ENCODE results near the gene FAXDC2.

FAXDC2 gene

GRCh38 chr5:154797762-154798161 lies 52.6 kb downstream of the FAXDC2 start:
- H3K14ac ChIP-seq (ENCODE audit: low read length), result no peak overlapping the region
- H2BK120ac ChIP-seq (ENCODE audit: insufficient read depth, low read length, poor library complexity), result no peak overlapping the region
- H4K91ac ChIP-seq (ENCODE audit: low read depth, low read length), result no peak overlapping the region
- H3K4me1 ChIP-seq (ENCODE audit: control insufficient read depth in 1 of 2, insufficient read depth in 2 of 2, low read length in 2 of 2), result peaks cover 11 to 15% of the 10 kb centered on the region in 2 experiments
- no peak overlapping the region for H3K23ac ChIP-seq (ENCODE audit: low read length)
- no peak overlapping the region for H2AFZ ChIP-seq (ENCODE audit: insufficient read depth, low read length, poor library complexity)
- no peak overlapping the region for H3K4ac ChIP-seq (ENCODE audit: low read depth, low read length)
- no peak overlapping the region for H3K27ac ChIP-seq (ENCODE audit: low read depth, low read length)
- H2BK12ac ChIP-seq (ENCODE audit: low read length), result no peak overlapping the region
- no peak for DNase-seq
- H3K4me3 ChIP-seq (ENCODE audit: low read depth, low read length), result no peak overlapping the region
- H3K4me2 ChIP-seq (ENCODE audit: low read length), result no peak overlapping the region
- H4K8ac ChIP-seq (ENCODE audit: low read depth, low read length), result no peak overlapping the region
- H3K79me2 ChIP-seq (ENCODE audit: control insufficient read depth, insufficient read depth, low read length, poor library complexity), result no peaks in the 10 kb centered on the region
- H3K27me3 ChIP-seq (ENCODE audit: insufficient read depth, low read length), result no peaks in the 10 kb centered on the region
- H3K36me3 ChIP-seq (ENCODE audit: control insufficient read depth in 1 of 2, insufficient read depth in 2 of 2, low read length in 2 of 2), result peaks cover 28 to 54% of the 10 kb centered on the region in 2 experiments
- H3K18ac ChIP-seq (ENCODE audit: low read length), result no peak overlapping the region
- H2AK5ac ChIP-seq (ENCODE audit: low read length), result no peak overlapping the region
- H3K79me1 ChIP-seq (ENCODE audit: low read length), result peaks cover 2% of the 10 kb centered on the region
- no peak overlapping the region for H3K9ac ChIP-seq (ENCODE audit: low read length)
- no peaks in the 10 kb centered on the region for H3K9me3 ChIP-seq (ENCODE audit: insufficient read depth, low read depth, low read length)
- no peak overlapping the region for H4K12ac ChIP-seq (ENCODE audit: low read depth, low read length)
- H2BK5ac ChIP-seq (ENCODE audit: low read depth, low read length, poor library complexity), result no peak overlapping the region
- no CpG with 5 or more reads among the region's 4 CpGs for WGBS (ENCODE audit: extremely low coverage, insufficient coverage, insufficient read length)

- Histone ChIP-seq H3K9me3 (ENCODE audit: insufficient read depth, low read depth, low read length) (no peaks in the 10 kb centered on the region), H3K4ac (ENCODE audit: low read depth, low read length) (no peak overlapping the region), H4K8ac (ENCODE audit: low read depth, low read length) (no peak overlapping the region), H3K18ac (ENCODE audit: low read length) (peak overlapping the region; percentile 11), H2BK5ac (ENCODE audit: low read depth, low read length, poor library complexity) (no peak overlapping the region), H3K27me3 (ENCODE audit: insufficient read depth, low read length) (no peaks in the 10 kb centered on the region), H2AFZ (ENCODE audit: insufficient read depth, low read length, poor library complexity) (no peak overlapping the region), H3K36me3 (ENCODE audit: control insufficient read depth in 1 of 2, insufficient read depth in 2 of 2, low read length in 2 of 2) (peaks cover 34 to 54% of the 10 kb centered on the region in 2 experiments), H3K4me1 (ENCODE audit: control insufficient read depth in 1 of 2, insufficient read depth in 2 of 2, low read length in 2 of 2) (peaks cover 11 to 15% of the 10 kb centered on the region in 2 experiments), H4K91ac (ENCODE audit: low read depth, low read length) (no peak overlapping the region), H2AK5ac (ENCODE audit: low read length) (no peak overlapping the region), H2BK12ac (ENCODE audit: low read length) (no peak overlapping the region), H3K79me2 (ENCODE audit: control insufficient read depth, insufficient read depth, low read length, poor library complexity) (no peaks in the 10 kb centered on the region), H3K79me1 (ENCODE audit: low read length) (peaks cover 2% of the 10 kb centered on the region), H3K23ac (ENCODE audit: low read length) (no peak overlapping the region), H3K14ac (ENCODE audit: low read length) (no peak overlapping the region), H3K9ac (ENCODE audit: low read length) (no peak overlapping the region), H4K12ac (ENCODE audit: low read depth, low read length) (no peak overlapping the region), H3K4me3 (ENCODE audit: low read depth, low read length) (no peak overlapping the region), H3K4me2 (ENCODE audit: low read length) (no peak overlapping the region), H3K27ac (ENCODE audit: low read depth, low read length) (no peak overlapping the region), H2BK120ac (ENCODE audit: insufficient read depth, low read length, poor library complexity) (no peak overlapping the region)
- WGBS (ENCODE audit: extremely low coverage, insufficient coverage, insufficient read length), result no CpG with 5 or more reads among the region's 3 CpGs
- no peak for DNase-seq
These were observed 55.2 kb downstream of the FAXDC2 start for GRCh38 chr5:154795235-154795596.

- no peak overlapping the region for H3K4ac ChIP-seq (ENCODE audit: low read depth, low read length)
- no peak overlapping the region for H3K9ac ChIP-seq (ENCODE audit: low read length)
- no peak overlapping the region for H4K91ac ChIP-seq (ENCODE audit: low read depth, low read length)
- no peak overlapping the region for H3K4me2 ChIP-seq (ENCODE audit: low read length)
- H3K27ac ChIP-seq (ENCODE audit: low read depth, low read length), result peak overlapping the region; percentile 7
- H3K4me1 ChIP-seq (ENCODE audit: control insufficient read depth in 1 of 2, insufficient read depth in 2 of 2, low read length in 2 of 2), result peaks cover 11 to 15% of the 10 kb centered on the region in 2 experiments
- H3K36me3 ChIP-seq (ENCODE audit: control insufficient read depth in 1 of 2, insufficient read depth in 2 of 2, low read length in 2 of 2), result peaks cover 33 to 52% of the 10 kb centered on the region in 2 experiments
- H2AFZ ChIP-seq (ENCODE audit: insufficient read depth, low read length, poor library complexity), result no peak overlapping the region
- H3K79me1 ChIP-seq (ENCODE audit: low read length), result peaks cover 2% of the 10 kb centered on the region
- H3K18ac ChIP-seq (ENCODE audit: low read length), result peak overlapping the region; percentile 11
- H4K12ac ChIP-seq (ENCODE audit: low read depth, low read length), result no peak overlapping the region
- H3K79me2 ChIP-seq (ENCODE audit: control insufficient read depth, insufficient read depth, low read length, poor library complexity), result no peaks in the 10 kb centered on the region
- no peak overlapping the region for H2BK5ac ChIP-seq (ENCODE audit: low read depth, low read length, poor library complexity)
- H3K27me3 ChIP-seq (ENCODE audit: insufficient read depth, low read length), result no peaks in the 10 kb centered on the region
- no peaks in the 10 kb centered on the region for H3K9me3 ChIP-seq (ENCODE audit: insufficient read depth, low read depth, low read length)
- WGBS (ENCODE audit: extremely low coverage, insufficient coverage, insufficient read length), result no CpG with 5 or more reads among the region's 7 CpGs
- H2AK5ac ChIP-seq (ENCODE audit: low read length), result no peak overlapping the region
- peak; percentile 25 to 72 for DNase-seq
- no peak overlapping the region for H3K4me3 ChIP-seq (ENCODE audit: low read depth, low read length)
- no peak overlapping the region for H4K8ac ChIP-seq (ENCODE audit: low read depth, low read length)
- H2BK120ac ChIP-seq (ENCODE audit: insufficient read depth, low read length, poor library complexity), result no peak overlapping the region
- H3K23ac ChIP-seq (ENCODE audit: low read length), result no peak overlapping the region
- no peak overlapping the region for H3K14ac ChIP-seq (ENCODE audit: low read length)
- H2BK12ac ChIP-seq (ENCODE audit: low read length), result no peak overlapping the region
These were observed 55.7 kb downstream of the FAXDC2 start for GRCh38 chr5:154794525-154795234.

- no peaks in the 10 kb centered on the region for H3K79me2 ChIP-seq (ENCODE audit: control insufficient read depth, insufficient read depth, low read length, poor library complexity)
- no peak overlapping the region for H2BK12ac ChIP-seq (ENCODE audit: low read length)
- H2AFZ ChIP-seq (ENCODE audit: insufficient read depth, low read length, poor library complexity), result no peak overlapping the region
- H3K23ac ChIP-seq (ENCODE audit: low read length), result no peak overlapping the region
- H3K4ac ChIP-seq (ENCODE audit: low read depth, low read length), result peak overlapping the region; percentile 3
- no peak overlapping the region for H3K4me3 ChIP-seq (ENCODE audit: low read depth, low read length)
- no peak overlapping the region for H4K12ac ChIP-seq (ENCODE audit: low read depth, low read length)
- peak; percentile 33 to 58 for DNase-seq
- H2BK5ac ChIP-seq (ENCODE audit: low read depth, low read length, poor library complexity), result no peak overlapping the region
- no peak overlapping the region for H4K91ac ChIP-seq (ENCODE audit: low read depth, low read length)
- peak overlapping the region; percentile 8 for H2BK120ac ChIP-seq (ENCODE audit: insufficient read depth, low read length, poor library complexity)
- H3K14ac ChIP-seq (ENCODE audit: low read length), result peak overlapping the region; percentile 58
- peaks cover 11 to 15% of the 10 kb centered on the region in 2 experiments for H3K4me1 ChIP-seq (ENCODE audit: control insufficient read depth in 1 of 2, insufficient read depth in 2 of 2, low read length in 2 of 2)
- no peak overlapping the region for H3K9ac ChIP-seq (ENCODE audit: low read length)
- H3K79me1 ChIP-seq (ENCODE audit: low read length), result peaks cover 2% of the 10 kb centered on the region
- peak overlapping the region; percentile 32 for H2AK5ac ChIP-seq (ENCODE audit: low read length)
- peaks cover 30 to 48% of the 10 kb centered on the region in 2 experiments for H3K36me3 ChIP-seq (ENCODE audit: control insufficient read depth in 1 of 2, insufficient read depth in 2 of 2, low read length in 2 of 2)
- WGBS (ENCODE audit: extremely low coverage, insufficient coverage, insufficient read length), result no CpG with 5 or more reads among the region's 32 CpGs
- peak overlapping the region; percentile 15 for H3K4me2 ChIP-seq (ENCODE audit: low read length)
- no peak overlapping the region for H4K8ac ChIP-seq (ENCODE audit: low read depth, low read length)
- H3K27me3 ChIP-seq (ENCODE audit: insufficient read depth, low read length), result no peaks in the 10 kb centered on the region
- H3K27ac ChIP-seq (ENCODE audit: low read depth, low read length), result peak overlapping the region; percentile 60
- H3K9me3 ChIP-seq (ENCODE audit: insufficient read depth, low read depth, low read length), result no peaks in the 10 kb centered on the region
- H3K18ac ChIP-seq (ENCODE audit: low read length), result peak overlapping the region; percentile 86
These were observed 56.5 kb downstream of the FAXDC2 start for GRCh38 chr5:154793599-154794524.
